Measurements from ENCODE around the gene DNTT. TPM values are rescaled to one million over a fixed set of nuclear protein-coding genes. Genes with fewer than 3 reads are reported as not detected.
A peak's percentile ranks its signal among the peaks of the same experiment; 100 is the strongest.

The DNTT gene
- total RNA-seq, 1 experiment from 2014 or later: not detected

DNA sequence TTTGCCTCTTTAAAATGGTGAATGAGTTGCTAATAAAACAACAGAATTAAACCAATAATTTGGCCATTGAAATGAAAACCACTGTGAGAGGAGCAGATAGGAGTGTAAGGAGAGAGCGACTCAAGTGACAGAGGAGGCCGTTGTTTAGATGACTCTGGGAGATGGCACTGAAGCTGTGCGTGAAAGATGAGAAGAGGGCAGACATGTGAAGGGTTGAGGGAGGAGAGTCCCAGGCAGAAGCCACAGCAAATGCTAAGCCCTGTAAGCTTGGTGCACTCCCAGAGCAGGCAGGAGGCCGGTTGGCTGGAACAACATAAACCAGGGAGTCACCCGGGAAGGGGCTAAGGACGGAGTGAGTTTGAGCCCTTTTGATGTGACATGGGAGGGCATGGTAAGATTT is 55.4 kb downstream of the DNTT start:
- DNase-seq (ENCODE audit: low read depth, low spot score): no peak
- in situ Hi-C loops (cut with HindIII; ENCODE audit: low pct_unique_long_range_greater_than_20kb, low sequenced_read_pairs): no loop called here

DNA sequence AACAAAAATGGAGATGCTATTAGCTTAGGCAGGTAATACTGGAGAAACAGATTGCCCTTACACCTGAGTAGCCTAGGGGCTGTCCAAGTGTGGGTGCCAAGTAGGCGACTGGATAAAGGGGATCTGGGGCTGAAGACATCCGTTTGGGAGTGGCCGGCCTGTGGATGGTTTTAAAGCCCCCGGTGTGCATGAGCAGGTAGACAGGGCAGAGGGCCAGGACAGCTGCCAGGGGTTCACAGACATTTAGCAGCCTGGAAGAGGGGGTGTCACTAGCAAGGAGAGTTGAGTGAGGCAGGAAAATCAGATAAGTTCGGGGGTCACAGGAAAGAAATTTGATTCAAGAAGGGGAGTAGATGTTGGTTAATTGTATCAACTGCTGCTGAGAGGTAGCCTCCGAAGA is 56.1 kb downstream of the DNTT start:
- in situ Hi-C loops (cut with HindIII; ENCODE audit: low pct_unique_long_range_greater_than_20kb, low sequenced_read_pairs): no loop called here
- DNase-seq (ENCODE audit: low read depth, low spot score): no peak

DNA sequence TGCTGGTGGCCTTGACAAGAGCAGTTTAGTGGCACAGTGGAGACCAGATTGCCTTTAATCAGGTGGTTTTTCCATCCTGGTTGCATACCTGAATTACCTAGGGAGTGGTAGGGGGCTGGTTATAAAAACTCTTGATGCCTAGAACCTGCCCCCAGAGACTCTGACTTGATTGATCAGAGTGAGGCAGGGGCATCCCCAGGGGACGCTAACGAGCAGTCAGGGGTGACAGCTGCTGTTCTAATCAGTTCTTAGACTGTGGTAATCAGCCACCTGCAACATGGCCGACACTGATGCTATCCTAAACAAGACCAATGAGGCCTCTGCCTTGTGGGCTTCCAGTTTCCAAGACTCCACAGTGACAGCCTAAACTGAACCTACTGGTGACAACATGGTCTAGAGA is 56.5 kb downstream of the DNTT start:
- DNase-seq (ENCODE audit: low read depth, low spot score): no peak
- in situ Hi-C loops (cut with HindIII; ENCODE audit: low pct_unique_long_range_greater_than_20kb, low sequenced_read_pairs): no loop called here

DNA sequence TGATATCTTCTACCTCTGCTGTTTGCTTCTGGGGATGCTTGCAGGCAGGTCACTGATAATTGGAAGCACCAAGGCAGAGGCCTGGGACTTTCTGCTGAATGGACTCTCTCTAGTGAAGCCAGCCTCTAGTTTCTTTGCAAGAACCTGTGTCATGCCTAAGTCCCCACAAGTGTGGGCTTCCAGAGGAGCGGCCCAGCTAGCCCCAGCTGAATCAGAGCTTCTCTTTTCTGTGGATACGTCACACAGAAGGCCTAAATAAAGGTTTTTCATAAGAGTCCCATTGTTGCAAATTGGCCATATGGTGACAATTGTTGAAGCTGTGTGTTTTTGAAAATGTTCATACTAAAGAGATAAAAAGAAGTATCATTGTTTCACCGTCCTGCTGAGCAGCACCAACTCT is 61.3 kb downstream of the DNTT start:
- in situ Hi-C loops (cut with HindIII; ENCODE audit: low pct_unique_long_range_greater_than_20kb, low sequenced_read_pairs): no loop called here
- DNase-seq (ENCODE audit: low read depth, low spot score): no peak

DNA sequence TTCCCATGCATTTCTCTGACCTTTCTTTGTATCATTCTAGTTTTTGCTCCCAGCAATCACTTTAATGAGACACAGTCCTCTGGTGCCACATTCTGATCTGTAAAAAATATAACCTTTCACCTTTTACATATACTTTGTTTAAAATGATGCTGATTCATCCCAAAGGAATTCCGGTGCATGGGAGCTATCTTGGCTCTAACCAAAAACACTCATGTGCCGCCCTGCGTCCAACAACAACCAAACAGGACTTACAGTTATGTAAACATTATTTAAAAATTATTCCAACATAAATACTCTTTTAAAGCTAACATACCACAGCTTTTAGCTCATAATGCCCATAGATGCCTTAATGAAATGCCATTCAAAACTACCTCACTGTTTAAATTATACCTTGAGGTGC is 62.3 kb downstream of the DNTT start:
- in situ Hi-C loops (cut with HindIII; ENCODE audit: low pct_unique_long_range_greater_than_20kb, low sequenced_read_pairs): no loop called here
- no peak for DNase-seq (ENCODE audit: low read depth, low spot score)

DNA sequence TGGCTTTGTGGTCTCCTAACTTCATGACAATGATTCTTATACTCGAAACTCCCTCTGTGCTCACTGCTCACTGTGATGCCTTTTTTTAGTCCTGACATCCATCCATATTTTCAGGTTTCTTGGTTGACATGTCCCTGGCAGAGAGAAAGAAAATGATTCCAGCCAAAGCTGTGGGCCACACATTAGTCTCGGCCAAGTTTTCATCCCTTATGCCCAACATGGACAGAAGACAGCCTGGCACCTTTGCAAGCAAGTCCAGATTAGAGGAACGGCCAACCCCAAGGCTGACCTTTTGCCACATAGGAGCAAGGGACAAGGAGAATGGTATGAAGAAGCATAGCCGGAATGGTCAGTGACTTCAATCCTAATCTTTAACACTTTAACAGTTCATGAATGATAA is 63.2 kb downstream of the DNTT start:
- no peak for DNase-seq (ENCODE audit: low read depth, low spot score)
- in situ Hi-C loops (cut with HindIII; ENCODE audit: low pct_unique_long_range_greater_than_20kb, low sequenced_read_pairs): no loop called here

DNA sequence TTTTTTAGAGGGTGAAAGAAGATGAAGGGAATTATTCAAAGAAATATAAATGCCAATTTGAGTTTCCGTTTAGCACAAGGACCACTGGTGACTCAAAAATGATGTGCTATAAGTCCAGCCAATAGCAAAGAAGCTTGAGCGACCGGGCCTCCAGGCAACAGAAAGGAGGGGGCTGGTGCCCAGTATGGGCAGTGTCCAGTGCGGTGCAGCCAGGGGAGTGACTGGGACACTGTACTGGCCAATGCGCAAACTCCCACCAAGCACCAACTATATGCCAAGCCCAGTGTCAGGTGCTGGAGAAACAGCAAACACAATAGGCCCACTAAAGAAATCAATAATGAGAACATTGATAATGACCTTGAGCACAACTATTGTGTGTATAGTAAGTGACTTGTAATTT is 64.7 kb downstream of the DNTT start:
- in situ Hi-C loops (cut with HindIII; ENCODE audit: low pct_unique_long_range_greater_than_20kb, low sequenced_read_pairs): no loop called here

DNA sequence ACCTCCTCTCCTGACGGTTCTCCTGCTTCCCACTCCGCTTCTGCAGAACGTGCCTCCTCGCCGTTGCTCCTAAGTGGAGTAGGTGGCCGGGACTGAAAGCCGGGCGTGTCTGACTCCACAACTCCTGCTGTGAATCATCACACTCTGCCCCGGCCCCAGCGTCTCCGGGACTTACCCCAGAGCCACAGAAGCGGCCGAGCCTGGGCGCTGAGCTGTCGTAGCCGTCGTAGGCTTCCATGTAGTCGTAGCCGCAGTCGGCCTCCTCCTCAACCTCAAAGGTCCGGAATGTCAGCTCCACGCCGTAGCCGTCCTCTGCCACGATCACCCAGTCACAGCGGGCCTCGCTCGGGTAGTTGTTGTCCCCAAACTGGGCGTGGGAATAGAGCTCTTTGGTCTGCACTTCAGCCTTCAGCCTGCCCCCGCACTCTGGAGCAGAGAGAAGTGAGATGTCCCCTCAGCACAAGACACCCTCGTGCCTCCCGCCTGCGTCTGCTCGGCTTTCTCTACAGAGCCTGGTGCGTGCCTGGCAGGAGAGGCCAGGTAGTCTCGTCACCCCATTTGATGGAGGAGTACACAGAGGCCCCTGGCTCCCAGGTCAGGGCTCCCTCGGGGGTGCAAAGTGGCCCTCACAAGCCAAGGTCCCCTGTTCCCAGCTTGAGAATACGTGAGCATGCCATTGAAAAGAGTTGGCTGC is 65.8 kb downstream of the DNTT start:
- in situ Hi-C loops (cut with HindIII; ENCODE audit: low pct_unique_long_range_greater_than_20kb, low sequenced_read_pairs): no loop called here
- DNase-seq (ENCODE audit: low read depth, low spot score): no peak

More for the DNA sequence above, 64.7 kb downstream of the DNTT start:
- DNase-seq (ENCODE audit: low read depth, low spot score): no peak

DNA sequence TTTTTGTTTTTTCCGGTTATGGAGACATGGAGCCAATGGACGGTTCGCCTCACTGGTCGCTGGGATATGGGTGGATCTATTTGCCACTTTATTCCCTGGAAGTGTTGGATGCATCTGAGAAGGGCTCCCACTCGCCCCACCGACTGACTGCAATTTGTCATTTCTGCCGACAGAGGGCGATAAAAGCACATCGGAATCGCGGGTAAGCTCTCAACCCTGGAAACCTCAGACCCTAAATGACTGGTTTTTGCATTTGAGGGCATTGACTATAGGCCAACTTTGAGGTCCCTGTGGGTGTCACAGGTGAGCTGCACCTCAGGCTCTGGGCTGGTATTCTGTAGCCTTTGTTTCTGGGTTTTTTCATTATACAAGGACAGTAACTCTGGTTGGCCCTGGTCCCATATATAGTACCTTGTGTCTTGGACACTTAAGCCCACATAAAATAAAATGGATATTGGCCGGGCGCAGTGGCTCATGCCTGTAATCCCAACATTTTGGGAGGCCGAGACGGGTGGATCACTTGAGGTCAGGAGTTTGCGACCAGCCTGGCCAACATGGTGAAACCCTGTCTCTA is 66.4 kb downstream of the DNTT start:
- peak; percentile 62 for DNase-seq (ENCODE audit: low read depth, low spot score)
- in situ Hi-C loops (cut with HindIII; ENCODE audit: low pct_unique_long_range_greater_than_20kb, low sequenced_read_pairs): no loop called here

DNA sequence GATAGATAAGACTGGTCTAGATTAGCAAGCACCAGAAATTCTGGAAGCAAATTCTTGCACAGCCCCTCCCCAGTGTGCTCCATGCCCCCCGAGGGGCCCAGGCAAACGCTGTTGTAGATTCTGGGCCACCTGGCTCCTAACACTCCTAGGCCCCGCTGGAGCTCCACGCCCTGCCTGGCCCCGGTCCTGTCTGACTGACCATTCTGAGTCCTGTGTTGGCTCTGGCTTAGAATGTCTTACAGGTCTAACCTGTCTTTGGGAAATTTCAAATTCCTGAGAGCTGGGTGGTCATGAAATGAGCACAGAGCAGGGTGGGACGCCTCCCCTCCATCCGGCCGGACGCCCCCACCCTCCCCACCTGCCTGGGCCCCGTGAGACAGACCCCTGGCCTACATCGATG is 67.1 kb downstream of the DNTT start:
- in situ Hi-C loops (cut with HindIII; ENCODE audit: low pct_unique_long_range_greater_than_20kb, low sequenced_read_pairs): no loop called here
- no peak for DNase-seq (ENCODE audit: low read depth, low spot score)

DNA sequence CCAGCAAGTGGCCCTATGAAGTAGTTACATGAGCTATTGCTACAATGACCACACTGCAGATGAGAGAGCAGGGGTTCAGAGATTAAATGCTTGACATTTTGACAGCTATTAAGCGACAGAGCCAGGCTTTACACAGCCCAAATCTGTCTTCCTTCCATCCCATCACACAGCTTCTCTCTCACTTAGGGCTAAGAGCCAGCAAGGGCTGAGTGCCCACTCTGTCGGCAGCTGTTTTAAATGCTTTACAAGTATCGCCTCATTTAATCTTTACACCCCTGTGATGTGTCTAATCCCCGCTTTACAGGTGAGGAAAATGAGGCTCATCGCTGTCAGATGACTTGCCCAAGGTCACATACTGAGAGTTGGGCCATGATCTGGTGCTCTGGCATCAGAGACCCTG is 69.8 kb downstream of the DNTT start:
- DNase-seq (ENCODE audit: low read depth, low spot score): no peak
- in situ Hi-C loops (cut with HindIII; ENCODE audit: low pct_unique_long_range_greater_than_20kb, low sequenced_read_pairs): no loop called here

DNA sequence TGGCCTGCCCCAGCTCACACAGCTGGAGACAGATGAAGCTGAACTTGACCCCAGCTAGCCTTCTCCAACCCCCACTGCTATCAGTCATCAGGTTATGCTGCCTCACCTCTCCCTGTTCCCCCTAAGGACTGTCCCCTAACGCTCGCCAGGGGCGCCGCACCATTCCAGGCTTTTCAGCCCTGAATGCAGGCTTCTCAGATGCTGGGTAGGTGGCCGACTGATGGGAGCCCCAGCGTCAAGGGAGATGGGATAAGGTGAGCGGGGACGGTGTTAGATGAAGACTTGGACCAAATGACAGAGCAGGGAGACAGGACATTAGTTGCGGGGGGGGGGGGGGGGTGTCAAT is 70.4 kb downstream of the DNTT start:
- in situ Hi-C loops (cut with HindIII; ENCODE audit: low pct_unique_long_range_greater_than_20kb, low sequenced_read_pairs): no loop called here
- DNase-seq (ENCODE audit: low read depth, low spot score): no peak

DNA sequence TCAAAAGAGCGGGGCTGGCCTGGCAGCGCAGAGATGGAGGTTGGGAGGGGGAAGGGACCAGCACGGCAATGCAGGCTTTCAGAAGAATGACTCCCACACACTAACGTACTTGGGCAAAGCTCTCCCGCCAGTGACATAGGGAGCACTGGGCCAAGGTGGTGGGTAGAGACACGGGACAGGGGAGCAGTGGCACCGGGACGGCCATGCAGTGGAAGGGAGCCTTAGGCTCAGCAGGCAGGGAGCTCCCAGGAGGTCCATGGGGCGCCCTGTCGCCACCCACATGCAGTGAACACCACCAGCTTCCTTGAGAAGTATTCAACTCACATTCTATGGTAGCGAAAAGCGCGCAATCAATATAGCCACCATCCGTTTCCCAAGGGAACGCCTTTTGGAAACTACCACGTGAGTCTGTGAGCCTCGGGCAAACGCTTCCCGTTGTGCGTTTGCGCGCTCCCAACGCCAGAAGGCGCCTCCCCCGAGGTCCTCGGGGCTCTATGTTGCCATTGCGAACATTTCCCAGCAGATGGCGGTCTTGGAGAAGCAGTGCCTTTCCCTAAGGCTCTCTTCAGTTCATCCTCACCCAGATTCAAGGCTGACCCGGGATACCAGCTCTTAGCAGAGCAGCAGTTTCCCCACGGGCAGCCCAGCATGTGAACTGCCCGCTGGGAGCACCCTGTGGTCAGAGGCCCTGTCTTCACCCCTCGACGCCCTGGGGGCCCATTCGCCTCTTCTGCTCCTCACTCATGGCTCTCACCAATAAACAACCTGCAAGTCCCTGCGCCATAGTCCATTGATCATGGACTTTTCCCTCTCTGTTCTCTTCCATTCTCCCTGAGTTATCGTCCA is 71.0 kb downstream of the DNTT start:
- in situ Hi-C loops (cut with HindIII; ENCODE audit: low pct_unique_long_range_greater_than_20kb, low sequenced_read_pairs): no loop called here
- DNase-seq (ENCODE audit: low read depth, low spot score): peak; percentile 88

DNA sequence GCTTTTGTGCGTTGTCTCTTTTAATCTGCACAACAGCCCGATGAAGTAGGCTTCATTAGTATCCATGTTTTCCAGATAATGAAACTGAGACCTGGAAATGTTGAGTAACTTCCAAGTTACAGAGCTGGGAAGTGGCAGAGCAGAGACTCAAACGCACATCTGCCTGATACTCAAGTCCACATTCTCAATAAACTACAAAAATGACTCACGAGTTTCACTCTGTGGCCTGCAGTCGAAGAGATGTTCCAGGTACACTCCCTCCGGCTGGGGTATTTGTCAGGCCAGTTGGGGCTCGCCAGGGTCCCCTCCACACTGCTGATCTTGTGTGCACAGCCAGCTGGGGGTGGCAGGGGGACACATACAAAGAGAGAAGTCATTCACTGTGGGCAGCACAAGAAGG is 72.2 kb downstream of the DNTT start:
- in situ Hi-C loops (cut with HindIII; ENCODE audit: low pct_unique_long_range_greater_than_20kb, low sequenced_read_pairs): no loop called here
- no peak for DNase-seq (ENCODE audit: low read depth, low spot score)

DNA sequence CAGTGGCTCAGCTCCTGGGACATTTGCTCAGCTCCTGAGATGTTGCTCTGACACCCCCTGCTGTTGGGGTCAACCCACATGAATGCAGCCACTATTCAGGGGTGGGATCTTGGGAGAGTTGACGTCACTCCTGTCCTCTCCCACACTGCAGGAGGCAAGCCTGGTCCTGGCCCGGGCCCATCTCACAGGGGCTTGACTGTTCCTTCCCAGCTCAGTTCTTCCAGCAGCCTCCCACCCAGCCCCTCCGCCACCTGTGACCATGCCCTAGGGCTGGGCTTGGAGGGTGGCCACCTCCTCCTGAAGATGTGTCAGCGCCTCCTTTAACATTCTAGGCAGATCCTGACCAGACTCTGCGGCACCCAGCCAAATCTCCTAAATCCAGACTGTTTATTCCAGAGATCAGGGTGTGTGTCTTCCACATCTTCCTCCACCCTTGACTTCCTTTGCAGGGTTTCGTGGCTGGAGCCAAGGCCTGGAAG is 73.6 kb downstream of the DNTT start:
- DNase-seq (ENCODE audit: low read depth, low spot score): no peak
- in situ Hi-C loops (cut with HindIII; ENCODE audit: low pct_unique_long_range_greater_than_20kb, low sequenced_read_pairs): no loop called here

DNA sequence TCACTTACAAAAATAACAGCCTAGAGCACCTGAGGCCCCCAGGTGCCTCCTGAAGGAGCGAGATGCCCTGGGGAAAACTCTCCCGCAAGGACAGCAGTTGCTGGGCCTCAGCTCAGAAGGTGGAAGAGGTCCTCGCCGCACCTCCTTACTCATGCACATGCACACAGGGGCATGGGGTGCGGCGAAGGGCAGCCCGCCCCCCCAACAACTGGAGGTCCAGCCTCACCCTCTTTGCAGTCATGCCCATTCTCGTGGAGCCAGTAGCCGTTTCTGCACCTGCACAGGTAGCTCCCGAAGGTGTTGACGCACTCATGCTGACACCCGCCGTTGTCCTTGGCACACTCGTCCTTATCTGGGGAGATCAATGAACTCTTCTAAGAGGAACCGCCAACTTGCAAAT is 74.5 kb downstream of the DNTT start:
- in situ Hi-C loops (cut with HindIII; ENCODE audit: low pct_unique_long_range_greater_than_20kb, low sequenced_read_pairs): no loop called here
- no peak for DNase-seq (ENCODE audit: low read depth, low spot score)

DNA sequence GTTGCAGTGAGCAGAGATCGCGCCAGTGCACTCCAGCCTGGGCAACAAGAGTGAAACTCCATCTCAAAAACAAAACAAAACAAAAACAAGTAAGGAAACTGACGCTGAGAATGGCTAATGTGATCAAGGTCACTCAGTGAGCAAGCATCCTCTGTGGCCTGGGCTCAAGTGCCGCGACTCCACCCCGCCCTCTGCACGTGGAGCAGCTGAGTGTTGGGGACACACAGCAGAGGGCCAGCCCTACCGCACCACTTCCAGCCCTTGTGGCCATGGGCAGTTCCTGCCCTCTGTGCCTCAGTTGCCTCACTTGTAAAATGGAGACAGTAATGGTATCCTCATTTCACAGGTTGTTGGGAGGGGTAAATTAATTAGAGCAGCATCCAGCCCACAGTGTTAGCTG is 75.5 kb downstream of the DNTT start:
- no peak for DNase-seq (ENCODE audit: low read depth, low spot score)
- in situ Hi-C loops (cut with HindIII; ENCODE audit: low pct_unique_long_range_greater_than_20kb, low sequenced_read_pairs): no loop called here

DNA sequence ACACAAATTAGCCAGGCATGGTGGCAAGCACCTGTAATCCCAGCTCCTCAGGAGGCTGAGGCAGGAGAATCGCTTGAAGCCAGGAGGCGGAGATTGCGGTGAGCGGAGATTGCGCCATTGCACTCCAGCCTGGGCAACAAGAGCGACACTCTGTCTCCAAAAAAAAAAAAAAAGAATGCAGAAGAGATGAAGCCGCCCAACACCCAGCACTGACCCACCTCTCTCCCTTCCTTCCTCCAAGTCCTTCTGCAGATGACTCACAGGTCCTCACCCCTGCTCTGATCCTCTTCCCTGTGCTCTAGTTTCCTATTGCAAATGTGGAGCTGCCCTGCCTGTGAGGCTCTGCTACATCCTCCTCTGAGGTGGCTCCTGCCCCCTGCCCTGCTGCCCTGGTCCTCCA is 76.6 kb downstream of the DNTT start:
- no peak for DNase-seq (ENCODE audit: low read depth, low spot score)
- in situ Hi-C loops (cut with HindIII; ENCODE audit: low pct_unique_long_range_greater_than_20kb, low sequenced_read_pairs): no loop called here

DNA sequence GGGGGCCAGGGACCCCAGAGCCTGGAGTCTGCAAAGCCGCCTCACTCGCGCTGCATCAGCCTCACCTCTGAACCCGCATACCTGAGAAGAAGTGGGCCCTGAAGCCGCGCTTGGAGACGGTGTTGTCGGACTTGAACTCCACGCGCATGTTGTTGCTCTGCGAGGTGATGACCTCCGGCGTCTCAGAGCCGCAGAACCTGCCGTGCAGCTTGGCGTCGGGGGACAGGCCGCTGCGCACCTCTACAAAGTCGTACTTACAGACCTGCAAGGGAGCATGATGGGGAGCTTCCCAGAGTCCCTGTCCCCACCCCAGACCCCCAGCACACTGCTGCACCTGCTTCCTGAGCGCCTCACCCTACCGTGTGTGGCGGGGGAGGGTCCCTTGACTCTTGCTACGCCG is 80.3 kb downstream of the DNTT start:
- in situ Hi-C loops (cut with HindIII; ENCODE audit: low pct_unique_long_range_greater_than_20kb, low sequenced_read_pairs): no loop called here

More for the DNA sequence above, 80.3 kb downstream of the DNTT start:
- DNase-seq (ENCODE audit: low read depth, low spot score): no peak

Measured in SK-MEL-5 (cell line).